ENCODE measurements around the gene S1PR2.
"Not testable (repeated sequence)": the region's sequence is repeated elsewhere in the genome, so short reads cannot be mapped to it uniquely, and the experiment has no call there.

Gene S1PR2

GRCh38 chr19:10238172-10238783 lies 7.1 kb upstream of the S1PR2 start:
- H3K4me3 ChIP-seq (ENCODE audit: low read depth, low read length) = no peak overlapping the region
- no peak for TF ChIP-seq CTCF (IDR thresholded peaks at IDR 0.05; ENCODE audit: insufficient read depth, low read depth, low read length, missing control alignments)
- DNase-seq (ENCODE audit: low read depth) = peak; percentile 50

GRCh38 chr19:10237702-10238101 lies 6.6 kb upstream of the S1PR2 start:
- no peak overlapping the region for H3K4me3 ChIP-seq (ENCODE audit: low read depth, low read length)
- no peak for TF ChIP-seq CTCF (IDR thresholded peaks at IDR 0.05; ENCODE audit: insufficient read depth, low read depth, low read length, missing control alignments)
- DNase-seq (ENCODE audit: low read depth) = no peak

GRCh38 chr19:10235409-10235808 lies 4.3 kb upstream of the S1PR2 start:
- DNase-seq (ENCODE audit: low read depth) = not testable (repeated sequence)
- peak overlapping the region; percentile 59; the same call in 1 of the 2 replicates for H3K4me3 ChIP-seq (ENCODE audit: low read depth, low read length)

- H3K4me3 ChIP-seq (ENCODE audit: low read depth, low read length) = no peak overlapping the region
- no peak for TF ChIP-seq CTCF (IDR thresholded peaks at IDR 0.05; ENCODE audit: insufficient read depth, low read depth, low read length, missing control alignments)
- DNase-seq (ENCODE audit: low read depth) = no peak
Observed at GRCh38 chr19:10235003-10235402, 3.9 kb upstream of the S1PR2 start.

- DNase-seq (ENCODE audit: low read depth) = no peak
- no peak overlapping the region for H3K4me3 ChIP-seq (ENCODE audit: low read depth, low read length)
- TF ChIP-seq CTCF (IDR thresholded peaks at IDR 0.05; ENCODE audit: insufficient read depth, low read depth, low read length, missing control alignments) = no peak
Observed at GRCh38 chr19:10233946-10234345, 2.8 kb upstream of the S1PR2 start.

GRCh38 chr19:10231612-10232228 lies 589 bp upstream of the S1PR2 start:
- no peak for DNase-seq (ENCODE audit: low read depth)
- no peak for TF ChIP-seq CTCF (IDR thresholded peaks at IDR 0.05; ENCODE audit: insufficient read depth, low read depth, low read length, missing control alignments)
- H3K4me3 ChIP-seq (ENCODE audit: low read depth, low read length) = peak overlapping the region; percentile 94

- peak; percentile 52 for DNase-seq (ENCODE audit: low read depth)
- H3K4me3 ChIP-seq (ENCODE audit: low read depth, low read length) = peak overlapping the region; percentile 94
- no peak for TF ChIP-seq CTCF (IDR thresholded peaks at IDR 0.05; ENCODE audit: insufficient read depth, low read depth, low read length, missing control alignments)
Observed at GRCh38 chr19:10230173-10230860, 814 bp downstream of the S1PR2 start.

Data from GM12865 (cell line).